GM12873 (cell line): ENCODE data around the gene BRINP2.

Experiments
- CTCF ChIP-seq: IDR thresholded peaks from 2 replicates; pipeline ENCODE4 v1.5.1; 2012; ENCODE audit warnings: low read depth, mild to moderate bottlenecking, moderate library complexity, low read length, control low read depth; ENCODE audit not compliant: insufficient read depth; ENCODE audit errors: missing control alignments

The BRINP2 gene, protein sequence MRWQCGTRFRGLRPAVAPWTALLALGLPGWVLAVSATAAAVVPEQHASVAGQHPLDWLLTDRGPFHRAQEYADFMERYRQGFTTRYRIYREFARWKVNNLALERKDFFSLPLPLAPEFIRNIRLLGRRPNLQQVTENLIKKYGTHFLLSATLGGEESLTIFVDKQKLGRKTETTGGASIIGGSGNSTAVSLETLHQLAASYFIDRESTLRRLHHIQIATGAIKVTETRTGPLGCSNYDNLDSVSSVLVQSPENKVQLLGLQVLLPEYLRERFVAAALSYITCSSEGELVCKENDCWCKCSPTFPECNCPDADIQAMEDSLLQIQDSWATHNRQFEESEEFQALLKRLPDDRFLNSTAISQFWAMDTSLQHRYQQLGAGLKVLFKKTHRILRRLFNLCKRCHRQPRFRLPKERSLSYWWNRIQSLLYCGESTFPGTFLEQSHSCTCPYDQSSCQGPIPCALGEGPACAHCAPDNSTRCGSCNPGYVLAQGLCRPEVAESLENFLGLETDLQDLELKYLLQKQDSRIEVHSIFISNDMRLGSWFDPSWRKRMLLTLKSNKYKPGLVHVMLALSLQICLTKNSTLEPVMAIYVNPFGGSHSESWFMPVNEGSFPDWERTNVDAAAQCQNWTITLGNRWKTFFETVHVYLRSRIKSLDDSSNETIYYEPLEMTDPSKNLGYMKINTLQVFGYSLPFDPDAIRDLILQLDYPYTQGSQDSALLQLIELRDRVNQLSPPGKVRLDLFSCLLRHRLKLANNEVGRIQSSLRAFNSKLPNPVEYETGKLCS

DNA sequence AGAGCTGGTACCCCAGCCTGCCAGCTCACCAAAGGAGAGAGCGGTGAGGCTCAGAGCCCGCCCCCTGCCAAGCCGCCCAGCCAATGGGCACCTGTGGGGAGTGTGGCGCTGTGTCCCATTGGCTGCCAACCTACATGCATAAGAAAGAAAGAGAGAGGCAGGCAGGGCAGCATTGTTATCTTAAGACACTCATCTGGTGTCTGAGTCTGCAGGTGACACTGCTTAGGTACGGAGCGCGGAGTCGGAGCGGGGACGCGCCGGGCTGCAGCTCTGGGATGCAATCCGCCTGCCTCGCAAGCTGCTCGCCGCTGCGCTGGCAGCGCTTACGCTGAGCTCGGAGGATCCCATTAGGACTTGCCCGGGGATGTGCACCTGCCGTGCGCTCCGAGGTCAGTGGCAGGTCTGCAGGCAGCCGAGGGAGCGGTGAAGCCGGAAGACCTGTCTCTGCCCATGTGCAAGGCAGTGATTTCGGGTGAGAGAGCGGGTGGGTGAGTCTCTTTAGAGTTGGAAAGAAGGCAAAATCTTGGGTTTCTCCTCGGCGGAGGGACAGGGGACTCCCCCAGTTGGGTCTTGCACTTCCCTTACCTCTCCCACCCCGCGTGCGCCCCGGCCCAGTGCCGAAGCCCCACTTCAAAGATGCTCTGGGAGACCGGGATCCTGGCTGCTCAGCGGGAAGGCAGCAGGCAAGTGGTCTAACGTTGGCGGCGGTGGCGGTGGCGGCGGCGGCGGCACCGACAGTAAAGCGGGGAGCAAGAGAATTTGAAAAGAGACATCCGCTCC is at the start of gene BRINP2:
Gene BRINP2, plus strand, starts transcription at position 203 of the 780 bp plus-strand sequence. CDS start 58,919 bp downstream, outside the sequence.
- no peak for TF ChIP-seq CTCF

- TF ChIP-seq CTCF = no peak
Measured at GRCh38 chr1:177122461-177123251, 48.1 kb upstream of the BRINP2 start.

DNA sequence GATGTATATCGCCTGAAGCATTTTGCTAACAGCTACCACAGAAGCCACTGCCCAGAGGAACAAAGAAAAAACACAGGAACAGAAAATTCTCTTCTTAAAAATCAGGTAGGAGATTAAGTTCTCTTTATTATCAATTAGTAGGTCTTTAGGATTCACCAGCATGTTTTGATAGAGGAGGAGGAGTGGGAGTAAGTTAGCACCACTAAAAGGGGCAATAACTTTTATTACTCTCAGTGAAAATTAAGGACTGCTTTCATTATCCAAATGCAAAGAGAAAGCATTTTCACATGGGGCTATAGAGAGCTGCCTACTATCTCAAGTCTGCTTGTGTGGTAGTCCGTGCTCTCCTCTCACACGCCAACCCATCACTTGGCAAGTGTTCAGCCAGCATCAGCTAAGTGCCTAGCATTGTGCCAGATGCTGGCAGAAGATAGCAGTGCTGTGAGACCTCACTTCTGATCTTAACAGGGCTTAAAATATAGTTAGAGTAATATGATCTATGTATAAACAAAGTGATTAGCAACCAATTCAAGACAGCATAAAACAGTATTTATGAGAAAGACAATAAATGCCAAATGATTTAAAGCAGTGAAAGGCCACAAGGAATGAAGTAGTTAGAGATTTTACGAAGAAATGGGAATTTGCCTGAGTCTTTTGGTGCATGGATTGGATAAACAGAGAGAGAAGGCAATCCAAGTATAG is 46.0 kb upstream of the BRINP2 start:
- TF ChIP-seq CTCF = no peak

DNA sequence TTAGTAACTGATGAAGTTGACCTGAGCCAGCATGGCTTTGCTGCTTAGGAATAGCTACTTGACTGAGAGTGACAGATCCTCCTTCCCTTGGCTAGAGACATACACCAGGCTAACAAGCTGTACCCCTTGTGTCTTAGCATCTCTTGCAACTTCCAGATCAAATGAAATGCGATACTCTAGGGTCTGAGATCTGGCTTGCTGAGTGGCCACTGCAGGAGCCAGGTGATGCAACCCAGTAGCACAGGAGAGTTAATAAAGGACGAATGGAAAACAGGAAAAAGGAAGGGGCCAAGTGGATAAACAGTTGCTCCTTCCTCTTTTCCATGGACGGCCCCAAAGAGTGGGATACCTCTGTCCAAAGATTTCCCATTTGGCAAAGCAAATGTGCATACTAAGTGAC is 44.5 kb upstream of the BRINP2 start:
- TF ChIP-seq CTCF = no peak

GRCh38 chr1:177128665-177129281 is 42.0 kb upstream of the BRINP2 start:
- no peak for TF ChIP-seq CTCF

- no peak for TF ChIP-seq CTCF
Measured at GRCh38 chr1:177130451-177130945, 40.3 kb upstream of the BRINP2 start.
